Epithelial cell of proximal tubule (primary cell): ENCODE measurements around the gene SH3BGRL3. TPM values are rescaled to one million over a fixed set of nuclear protein-coding genes. Genes with fewer than 3 reads are reported as not detected.

Source experiments
- DNase-seq: peaks from one replicate; pipeline ENCODE4 v3.0.0-alpha.2; 2011; ENCODE audit warnings: low read depth
- H3K4me3 ChIP-seq: 2 replicates; pipeline ENCODE4 v1.5.1; 2011; ENCODE audit warnings: low read depth, mild to moderate bottlenecking, low read length
- total RNA-seq: library from RNA; depleted of rRNA; stranded (reverse); fragments of >200 nt; gene quantifications from 2 replicates; pipeline ENCODE4 v1.2.3, GENCODE V29; 2015
- TF ChIP-seq, protein P1 (sequence below): conservative IDR thresholded peaks from 2 replicates; pipeline ENCODE4 v1.5.1; 2012; ENCODE audit warnings: low read depth, mild to moderate bottlenecking, low read length

The SH3BGRL3 gene
- total RNA-seq, 1 donor from 2014 or later, result 184 TPM

DNA sequence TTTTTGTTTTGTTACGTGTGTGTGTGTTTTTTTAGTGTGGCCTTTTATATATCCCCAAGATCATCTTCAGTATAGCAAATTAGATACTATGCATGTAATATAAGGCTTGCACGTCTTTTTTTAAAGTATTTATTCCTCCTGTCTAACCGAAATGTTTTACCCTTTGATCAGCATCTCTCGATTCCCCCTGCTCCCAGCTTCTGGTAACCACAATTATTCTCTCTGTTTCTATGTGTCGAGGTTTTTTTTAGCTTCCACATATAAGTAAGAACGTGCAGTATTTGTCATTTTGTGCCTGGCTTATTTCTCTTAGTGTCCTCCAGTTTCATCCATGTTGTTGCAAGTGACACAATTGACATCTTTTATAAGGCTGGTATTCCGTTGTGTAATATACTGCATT is 27.2 kb upstream of the SH3BGRL3 start:
- no peak for DNase-seq
- H3K4me3 ChIP-seq, result no peak overlapping the region
- TF ChIP-seq, protein P1, sequence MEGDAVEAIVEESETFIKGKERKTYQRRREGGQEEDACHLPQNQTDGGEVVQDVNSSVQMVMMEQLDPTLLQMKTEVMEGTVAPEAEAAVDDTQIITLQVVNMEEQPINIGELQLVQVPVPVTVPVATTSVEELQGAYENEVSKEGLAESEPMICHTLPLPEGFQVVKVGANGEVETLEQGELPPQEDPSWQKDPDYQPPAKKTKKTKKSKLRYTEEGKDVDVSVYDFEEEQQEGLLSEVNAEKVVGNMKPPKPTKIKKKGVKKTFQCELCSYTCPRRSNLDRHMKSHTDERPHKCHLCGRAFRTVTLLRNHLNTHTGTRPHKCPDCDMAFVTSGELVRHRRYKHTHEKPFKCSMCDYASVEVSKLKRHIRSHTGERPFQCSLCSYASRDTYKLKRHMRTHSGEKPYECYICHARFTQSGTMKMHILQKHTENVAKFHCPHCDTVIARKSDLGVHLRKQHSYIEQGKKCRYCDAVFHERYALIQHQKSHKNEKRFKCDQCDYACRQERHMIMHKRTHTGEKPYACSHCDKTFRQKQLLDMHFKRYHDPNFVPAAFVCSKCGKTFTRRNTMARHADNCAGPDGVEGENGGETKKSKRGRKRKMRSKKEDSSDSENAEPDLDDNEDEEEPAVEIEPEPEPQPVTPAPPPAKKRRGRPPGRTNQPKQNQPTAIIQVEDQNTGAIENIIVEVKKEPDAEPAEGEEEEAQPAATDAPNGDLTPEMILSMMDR, result no peak

DNA sequence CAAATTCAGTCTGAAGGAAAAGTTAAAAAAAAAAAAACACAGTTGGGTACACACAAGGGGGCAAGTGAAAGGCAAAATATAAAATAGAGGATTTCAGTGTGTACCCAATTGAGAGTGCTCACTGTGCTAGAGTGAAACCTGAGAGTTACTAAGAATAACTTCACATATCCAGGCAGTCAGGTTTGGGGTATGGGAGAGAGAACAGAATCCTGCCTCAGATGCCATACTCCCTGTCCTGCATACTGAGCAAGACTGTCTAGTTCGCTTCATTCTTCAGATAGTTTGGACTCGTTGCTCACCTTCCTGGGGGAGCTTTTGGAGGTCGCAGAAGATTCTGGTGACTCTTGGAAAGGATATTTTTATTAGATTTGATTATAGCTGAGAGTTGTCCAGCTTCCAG is 25.5 kb upstream of the SH3BGRL3 start:
- no peak for DNase-seq
- no peak overlapping the region for H3K4me3 ChIP-seq
- TF ChIP-seq, protein P1, result no peak

- no peak for DNase-seq
- no peak overlapping the region for H3K4me3 ChIP-seq
- TF ChIP-seq, protein P1, result no peak
Observed at GRCh38 chr1:26257222-26257621, 22.7 kb upstream of the SH3BGRL3 start.

- no peak overlapping the region for H3K4me3 ChIP-seq
- TF ChIP-seq, protein P1, result no peak
- DNase-seq, result no peak
Observed at GRCh38 chr1:26259005-26259404, 20.9 kb upstream of the SH3BGRL3 start.

- TF ChIP-seq, protein P1, result no peak
- H3K4me3 ChIP-seq, result no peak overlapping the region
- DNase-seq, result no peak
Observed at GRCh38 chr1:26259578-26259977, 20.3 kb upstream of the SH3BGRL3 start.

- H3K4me3 ChIP-seq, result no peak overlapping the region
- DNase-seq, result no peak
- TF ChIP-seq, protein P1, result no peak
Observed at GRCh38 chr1:26263212-26263611, 16.7 kb upstream of the SH3BGRL3 start.

- TF ChIP-seq, protein P1, result no peak
- no peak overlapping the region for H3K4me3 ChIP-seq
- no peak for DNase-seq
Observed at GRCh38 chr1:26265405-26265804, 14.5 kb upstream of the SH3BGRL3 start.
